ENCODE measurements around the gene VRK2.
"Not testable (repeated sequence)": the region's sequence is repeated elsewhere in the genome, so short reads cannot be mapped to it uniquely, and the experiment has no call there.

Gene VRK2

DNA sequence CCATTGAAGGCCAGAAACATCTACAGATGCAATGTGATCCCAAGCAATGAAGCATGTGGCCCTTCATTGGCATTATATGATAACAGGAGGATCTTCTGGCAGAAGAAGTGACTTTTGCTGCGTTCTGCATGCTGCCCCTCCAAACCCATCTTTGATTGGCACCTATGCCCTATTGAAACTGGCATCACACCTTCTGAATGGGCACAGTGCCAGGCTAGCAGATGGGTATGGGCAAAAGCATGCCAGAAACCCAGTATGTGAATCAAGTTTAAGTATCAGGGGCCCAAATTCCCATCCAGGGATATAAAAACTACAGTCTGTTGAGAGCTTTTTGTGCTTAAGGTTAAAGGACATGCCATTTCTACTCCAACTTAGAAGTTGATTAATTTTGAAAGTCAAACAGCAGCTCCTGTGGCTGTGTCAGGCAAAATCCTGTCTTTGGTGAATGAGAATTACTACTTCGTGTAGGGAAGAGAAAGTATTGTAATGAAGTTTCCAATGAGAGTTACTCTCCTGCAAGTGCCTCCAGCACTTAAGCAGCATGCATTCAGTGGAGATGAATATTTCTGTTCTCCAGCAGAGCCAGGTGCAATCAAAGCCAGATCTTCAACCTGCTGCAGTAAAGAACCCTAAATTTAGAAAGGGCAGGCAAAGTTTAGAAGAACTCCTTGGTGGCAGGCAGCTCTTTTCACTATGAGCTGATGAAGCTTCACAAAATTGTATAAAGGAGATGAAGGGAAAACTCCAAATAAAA, 8.6 kb downstream of the VRK2 start:
- DNase-seq (ENCODE audit: low spot score), result no peak

DNA sequence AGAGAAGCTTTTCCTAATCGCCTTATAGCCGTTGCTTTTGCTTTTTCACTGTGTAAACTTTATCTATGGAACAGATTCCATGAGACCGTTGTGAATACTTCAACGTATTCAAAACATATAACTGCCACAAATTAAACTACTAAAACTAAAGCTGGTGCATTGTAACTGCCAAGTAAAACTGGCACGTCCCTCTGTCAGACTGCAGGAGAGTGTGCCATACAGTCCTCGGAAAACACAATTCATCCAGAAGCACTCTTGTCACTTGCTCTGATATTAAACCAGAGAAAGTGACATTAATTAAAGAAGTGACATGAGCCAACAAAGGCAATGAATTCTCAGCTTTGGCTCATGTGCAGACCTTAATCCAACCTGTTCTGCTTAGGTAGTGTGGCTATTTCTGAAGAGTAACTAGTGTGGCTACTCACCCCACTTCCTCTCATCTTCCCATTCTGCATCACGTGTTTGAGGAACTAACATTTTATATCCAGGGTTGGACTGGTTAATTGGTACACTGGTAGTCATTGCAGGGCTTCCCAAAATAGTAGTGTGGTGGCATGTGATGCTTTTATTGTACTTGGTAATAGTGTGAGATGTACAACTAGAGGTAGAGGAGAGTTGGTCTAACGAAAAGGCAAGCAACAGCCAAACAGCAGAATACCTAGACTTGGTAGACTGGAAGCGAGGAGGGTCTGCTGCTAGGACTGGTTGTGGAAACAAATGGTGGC, 9.7 kb downstream of the VRK2 start:
- no peak for DNase-seq (ENCODE audit: low spot score)

DNA sequence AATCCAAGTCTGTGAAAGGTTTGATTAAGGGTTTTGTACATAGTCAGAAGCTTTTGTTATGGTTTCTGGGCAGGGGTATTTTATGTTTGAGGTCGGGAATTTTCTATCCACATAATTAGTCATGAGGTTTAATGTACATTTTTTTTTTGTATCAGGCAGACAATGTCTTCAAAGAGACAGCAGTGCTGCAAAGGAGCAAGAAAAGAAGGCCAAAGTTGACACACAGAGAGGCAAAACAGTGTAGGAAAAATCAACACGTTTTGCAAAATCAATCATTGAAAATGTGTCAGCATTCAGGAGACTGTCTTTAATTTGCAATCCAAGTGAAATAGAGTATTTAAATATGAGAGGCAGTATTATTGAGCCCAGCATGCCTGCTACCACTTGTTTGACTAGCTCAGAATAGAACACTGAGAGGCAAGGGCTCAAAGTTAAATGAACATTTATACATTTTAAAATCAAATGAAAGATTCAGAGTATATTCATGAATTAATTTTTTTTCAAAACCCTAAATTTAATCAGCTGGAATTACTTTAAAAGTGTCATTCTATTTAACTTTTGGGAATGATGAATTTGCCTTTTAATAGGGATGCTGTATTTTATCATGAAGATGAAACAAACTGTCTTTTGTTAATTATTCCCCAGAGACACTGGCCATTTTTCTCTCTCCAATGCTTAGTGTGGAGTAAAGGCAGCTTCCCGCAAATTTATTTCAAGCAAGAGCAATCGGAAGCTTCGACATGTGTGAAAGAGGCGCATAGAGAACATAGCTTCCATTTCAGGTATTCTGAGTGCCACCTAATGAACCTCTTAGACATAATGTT, 11.3 kb downstream of the VRK2 start:
- no peak for DNase-seq (ENCODE audit: low spot score)

- DNase-seq (ENCODE audit: low spot score), result no peak
These were observed 17.0 kb downstream of the VRK2 start for GRCh38 chr2:58063641-58064040.

DNA sequence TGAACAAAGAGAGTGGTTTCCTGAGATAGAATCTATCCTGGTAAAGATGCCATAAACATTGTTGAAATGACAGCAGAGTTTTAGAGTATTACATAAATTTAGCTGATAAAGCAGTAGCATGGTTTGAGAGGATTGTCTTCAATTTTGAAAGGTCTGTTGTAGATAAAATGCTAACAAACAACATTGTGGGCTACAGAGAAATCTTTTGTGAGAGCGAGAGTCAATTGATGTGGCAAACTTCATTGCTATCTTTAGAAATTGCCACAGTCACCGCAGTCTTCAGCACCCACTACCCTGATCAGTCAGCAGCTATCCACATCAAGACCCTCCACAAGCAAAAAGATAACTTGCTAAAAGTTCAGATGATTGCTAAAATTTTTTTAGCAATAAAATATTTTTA, 17.5 kb downstream of the VRK2 start:
- no peak for DNase-seq (ENCODE audit: low spot score)

DNA sequence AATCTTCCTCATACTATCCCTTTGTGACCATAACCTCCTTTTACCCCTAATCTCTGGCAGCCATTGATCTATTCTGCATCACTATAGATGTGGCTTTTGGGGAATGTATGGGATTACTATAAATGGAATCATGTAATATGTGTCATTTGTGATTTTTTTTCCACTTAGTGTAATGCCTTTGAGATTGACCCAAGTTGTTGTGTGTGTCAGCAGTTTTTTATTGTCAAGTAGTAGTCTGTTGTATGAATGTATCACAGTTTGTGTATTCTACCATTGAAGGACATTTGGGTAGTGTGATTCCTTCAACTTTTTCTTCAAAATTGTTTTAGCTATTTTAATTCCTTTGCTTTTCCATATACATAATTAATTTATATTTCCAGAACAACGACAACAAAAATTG, 18.6 kb downstream of the VRK2 start:
- no peak for DNase-seq (ENCODE audit: low spot score)

DNA sequence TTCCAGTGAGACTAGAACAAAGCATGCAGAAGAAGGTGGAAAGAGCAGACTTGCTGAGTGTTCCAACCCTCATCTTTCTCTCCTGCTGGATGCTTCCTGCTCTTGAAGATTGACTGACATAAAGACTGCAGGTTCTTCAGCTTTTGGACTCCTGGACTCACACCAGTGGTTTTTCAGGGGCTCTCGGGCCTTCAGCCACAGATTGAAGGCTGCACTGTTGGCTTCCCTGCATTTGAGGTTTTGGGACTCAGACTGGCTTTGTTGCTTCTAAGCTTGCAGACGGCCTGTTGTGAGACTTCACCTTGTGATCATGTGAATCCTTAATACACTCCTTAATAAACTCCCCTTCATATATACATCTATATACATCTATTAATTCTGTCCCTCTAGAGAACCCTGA, 20.4 kb downstream of the VRK2 start:
- no peak for DNase-seq (ENCODE audit: low spot score)

DNA sequence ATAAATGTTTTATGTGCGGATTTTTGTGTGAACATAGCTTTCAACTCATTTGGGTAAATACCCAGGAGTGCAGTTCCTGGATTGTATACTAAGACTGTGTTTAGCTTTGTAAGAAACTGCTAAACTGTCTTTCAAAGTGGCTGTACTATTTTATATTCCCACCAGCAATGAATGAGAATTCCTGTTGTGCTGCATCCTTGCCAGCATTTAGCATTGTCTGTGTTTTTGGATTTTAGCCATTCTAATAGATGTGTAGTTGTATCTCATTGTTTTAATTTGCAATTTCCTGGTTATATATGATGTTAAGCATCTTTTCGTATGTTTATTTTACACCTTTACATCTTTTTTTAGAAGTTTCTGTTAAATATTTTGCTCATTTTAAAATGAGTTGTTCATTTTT, 24.2 kb downstream of the VRK2 start:
- no peak for DNase-seq (ENCODE audit: low spot score)

- DNase-seq (ENCODE audit: low spot score), result no peak
These were observed 25.5 kb downstream of the VRK2 start for GRCh38 chr2:58072102-58072501.

GRCh38 chr2:58073008-58073407, 26.4 kb downstream of the VRK2 start:
- DNase-seq (ENCODE audit: low spot score), result no peak

- no peak for DNase-seq (ENCODE audit: low spot score)
These were observed 27.1 kb downstream of the VRK2 start for GRCh38 chr2:58073751-58074150.

DNA sequence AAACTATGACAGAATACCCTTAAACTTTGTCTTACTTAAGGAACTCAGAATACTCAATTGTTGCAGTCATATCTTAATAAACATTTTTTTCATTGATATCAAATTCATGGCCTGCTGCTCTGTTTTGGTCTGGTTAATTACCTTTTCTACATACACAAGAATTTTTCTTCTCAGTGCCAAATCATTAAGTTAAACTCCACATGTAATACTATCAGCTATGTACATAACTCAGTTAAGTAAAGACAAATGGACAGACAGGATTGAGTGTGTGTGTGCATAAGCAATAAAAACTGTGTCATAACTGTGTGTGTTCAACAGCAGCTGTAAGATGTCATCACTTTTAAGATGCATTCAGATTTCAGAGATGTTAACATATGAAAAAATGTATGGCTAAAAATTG, 34.4 kb downstream of the VRK2 start:
- no peak for DNase-seq (ENCODE audit: low spot score)

GRCh38 chr2:58089081-58089480, 42.5 kb downstream of the VRK2 start:
- DNase-seq (ENCODE audit: low spot score), result no peak

DNA sequence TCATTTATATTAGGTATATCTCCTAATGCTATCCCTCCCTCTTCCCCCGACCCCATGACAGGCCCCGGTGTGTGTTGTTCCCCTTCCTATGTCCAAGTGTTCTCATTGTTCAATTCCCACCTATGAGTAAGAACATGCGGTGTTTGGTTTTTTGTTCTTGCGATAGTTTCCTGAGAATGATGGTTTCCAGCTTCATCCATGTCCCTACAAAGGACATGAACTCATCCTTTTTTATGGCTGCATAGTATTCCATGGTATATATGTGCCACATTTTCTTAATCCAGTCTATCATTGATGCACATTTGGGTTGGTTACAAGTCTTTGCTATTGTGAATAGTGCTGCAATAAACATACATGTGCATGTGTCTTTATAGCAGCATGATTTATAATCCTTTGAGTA, 46.2 kb downstream of the VRK2 start:
- DNase-seq (ENCODE audit: low spot score), result not testable (repeated sequence)

DNA sequence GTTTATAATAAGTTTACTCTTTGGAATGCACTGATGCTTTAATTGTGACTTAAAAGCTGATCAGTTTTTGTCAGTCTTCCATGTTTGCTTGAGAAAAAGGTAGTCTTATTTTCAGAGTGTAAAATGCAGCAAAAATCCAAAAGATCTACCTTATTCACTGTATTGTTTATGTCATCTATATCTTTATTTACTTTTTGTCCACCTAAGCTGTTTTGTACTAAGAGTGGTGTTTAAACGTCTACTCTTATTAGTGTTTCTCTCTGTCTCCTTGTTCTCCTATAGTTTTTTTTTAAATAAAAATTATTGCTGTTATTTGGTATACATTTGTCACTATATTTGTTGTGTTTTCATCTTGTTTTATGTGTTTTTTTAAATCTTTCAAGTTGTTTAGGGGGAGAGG, 50.4 kb downstream of the VRK2 start:
- no peak for DNase-seq (ENCODE audit: low spot score)

GRCh38 chr2:58098254-58099095, 51.9 kb downstream of the VRK2 start:
- DNase-seq (ENCODE audit: low spot score), result no peak

- no peak for DNase-seq (ENCODE audit: low spot score)
These were observed 52.6 kb downstream of the VRK2 start for GRCh38 chr2:58099096-58099769.

GRCh38 chr2:58101500-58101899, 54.9 kb downstream of the VRK2 start:
- DNase-seq (ENCODE audit: low spot score), result no peak

DNA sequence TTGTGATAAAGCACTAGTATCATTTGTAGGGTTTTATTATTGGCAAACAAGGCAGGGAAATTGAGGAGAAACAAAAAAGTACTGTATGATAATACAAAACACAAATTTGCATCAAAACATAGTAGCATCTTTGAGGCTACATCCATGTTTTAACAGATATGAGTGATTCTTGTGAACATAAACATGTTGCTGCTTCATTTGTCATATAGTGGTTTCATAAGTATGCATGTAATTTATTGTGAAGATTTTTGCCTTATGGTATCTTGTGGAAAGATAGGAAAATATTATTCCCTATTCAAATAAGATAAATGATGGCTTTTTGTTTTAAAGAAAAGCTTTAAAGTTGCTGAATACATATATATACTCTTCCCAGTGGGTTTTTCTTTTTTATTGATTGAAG, 60.3 kb downstream of the VRK2 start:
- no peak for DNase-seq (ENCODE audit: low spot score)

- no peak for DNase-seq (ENCODE audit: low spot score)
These were observed 61.5 kb downstream of the VRK2 start for GRCh38 chr2:58107803-58108710.

All from D341Med (cell line).